GM12878 (cell line): ENCODE results near the gene SELENOT. TPM values are rescaled to one million over a fixed set of nuclear protein-coding genes. Genes with fewer than 3 reads are reported as not detected.

Source experiments
- ATAC-seq: fragments of 200-7000 bp; cut with Tn5 transposase; 3 replicates; pipeline ENCODE4 v1.9.1; 2020; ENCODE audit warnings: mild to moderate bottlenecking, moderate library complexity
- BruUV-seq: library from RNA; stranded (reverse); fragments of 400-500 nt; replicated peaks from 2 replicates; lab custom pipeline; 2021; lab: Mats Ljungman, UMichigan
- CTCF ChIA-PET: fragments of 300-600 bp; sonication (Branson Sonifier 250); formaldehyde crosslinking; extraction: SDS; loops from one replicate; lab custom pipeline; 2021; ENCODE audit warnings: inconsistent platforms; lab: Yijun Ruan, JAX
- POLR2A ChIA-PET: fragments of 350-600 bp; formaldehyde crosslinking; extraction: SDS; loops from one replicate; lab custom pipeline; 2021; ENCODE audit warnings: inconsistent platforms; lab: Charles Lee
- RAD21 ChIA-PET: fragments of 300-600 bp; sonication (Branson Sonifier 250); formaldehyde crosslinking; loops from one replicate; lab custom pipeline; 2023; ENCODE audit warnings: antibody characterized with exemption; ENCODE audit not compliant: unreplicated experiment; lab: Charles Lee
- SMC1A ChIA-PET: fragments of 300-600 bp; sonication (Branson Sonifier 250); formaldehyde crosslinking; loops from one replicate; lab custom pipeline; 2023; ENCODE audit not compliant: unreplicated experiment, uncharacterized antibody; lab: Charles Lee
- DNase-seq: peaks from one replicate; pipeline ENCODE4 v3.0.0-alpha.2; 2011; ENCODE audit warnings: low read depth, low spot score
- FAIRE-seq: peaks from 3 replicates; lab custom pipeline; 2011; peaks lifted over from hg19 to GRCh38; lab: Jason Lieb, UNC
- H2AFZ ChIP-seq: 2 replicates; pipeline ENCODE4 v1.6.0; 2011; ENCODE audit warnings: low read depth, low read length, control low read depth; ENCODE audit not compliant: control insufficient read depth
- H3K27ac ChIP-seq: 2 replicates; pipeline ENCODE4 v1.5.1; 2011; ENCODE audit warnings: control low read depth; ENCODE audit not compliant: control insufficient read depth, insufficient read depth
- H3K27me3 ChIP-seq, 2 experiments: replicated peaks in 1 of 2; 2 replicates each; pipeline versions ENCODE4 v1.6.0 to v1.6.1; 2011; ENCODE audit warnings: low read length in 1 of 2; ENCODE audit not compliant: control insufficient read depth in 2 of 2, insufficient read depth in 2 of 2
- H3K36me3 ChIP-seq, 2 experiments: 2 replicates each; pipeline ENCODE4 v1.5.1; 2011; ENCODE audit warnings: low read length in 1 of 2; ENCODE audit not compliant: control insufficient read depth in 2 of 2, insufficient read depth in 2 of 2
- H3K4me1 ChIP-seq: 2 replicates; pipeline ENCODE4 v1.6.1; 2011; ENCODE audit warnings: mild to moderate bottlenecking, low read length, moderate library complexity, mixed read lengths; ENCODE audit not compliant: control insufficient read depth, insufficient read depth
- H3K4me2 ChIP-seq: 2 replicates; pipeline ENCODE4 v1.6.0; 2011; ENCODE audit warnings: control low read depth; ENCODE audit not compliant: control insufficient read depth, insufficient read depth
- H3K4me3 ChIP-seq: fragments of 200-600 bp; sonication (generic); 2 replicates; pipeline ENCODE4 v1.5.1; 2016
- H3K79me2 ChIP-seq: 2 replicates; pipeline ENCODE4 v1.6.0; 2011; ENCODE audit warnings: low read length; ENCODE audit not compliant: control insufficient read depth, insufficient read depth
- H3K9ac ChIP-seq: 2 replicates; pipeline ENCODE4 v1.8.0; 2011; ENCODE audit warnings: low read length, control low read depth, mixed read lengths; ENCODE audit not compliant: control insufficient read depth, insufficient read depth
- H3K9me3 ChIP-seq: replicated peaks from 3 replicates; pipeline ENCODE4 v1.5.1; 2011; ENCODE audit warnings: mild to moderate bottlenecking, low read length; ENCODE audit not compliant: control insufficient read depth, insufficient read depth
- H4K20me1 ChIP-seq: 2 replicates; pipeline ENCODE4 v1.6.0; 2011; ENCODE audit not compliant: control insufficient read depth, insufficient read depth
- BHLHE40 ChIP-seq, 2 experiments: fragments of 450-650 bp in 1 of 2; IDR thresholded peaks; 2 replicates each; pipeline ENCODE4 v1.6.1; 2011 to 2017; ENCODE audit warnings: low read depth in 2 of 2, borderline replicate concordance in 1 of 2, improper control_type of control experiment in 1 of 2, low read length in 1 of 2, mild to moderate bottlenecking in 1 of 2
- DPF2 ChIP-seq: fragments of 450-650 bp; IDR thresholded peaks from 2 replicates; pipeline ENCODE4 v1.6.1; 2017; ENCODE audit warnings: mild to moderate bottlenecking
- POLR2AphosphoS2 ChIP-seq: IDR thresholded peaks from 2 replicates; pipeline ENCODE4 v1.6.1; 2011; ENCODE audit warnings: low read depth, mild to moderate bottlenecking, low read length, improper control_type of control experiment, moderate library complexity
- RAD21 ChIP-seq: IDR thresholded peaks from 2 replicates; pipeline ENCODE4 v1.6.1; 2011; ENCODE audit warnings: mild to moderate bottlenecking, low read depth, low read length, moderate library complexity; ENCODE audit not compliant: insufficient read depth
- RAD51 ChIP-seq: fragments of 450-650 bp; IDR thresholded peaks from 2 replicates; pipeline ENCODE4 v1.6.1; 2016; ENCODE audit warnings: moderate library complexity, mild to moderate bottlenecking, inconsistent platforms
- YY1 ChIP-seq: IDR thresholded peaks from 2 replicates; pipeline ENCODE4 v1.6.1; 2011; ENCODE audit warnings: low read depth, mild to moderate bottlenecking, low read length
- WGBS: methylation state at CpG from one replicate; pipeline ENCODE4 v1.1.6; 2016; ENCODE audit warnings: low lambda C conversion rate; ENCODE audit not compliant: insufficient replicate concordance, insufficient coverage; ENCODE audit errors: missing lambda C conversion rate; 5-methylcytosine and 5-hydroxymethylcytosine counted together
- in situ Hi-C: fragments of 300-500 bp; cut with MboI; formaldehyde crosslinking; loops from 9 replicates; pipeline ENCODE4 v1.14.3; 2018; ENCODE audit warnings: mixed read lengths
- intact Hi-C: fragments of 100-400 bp; cut with micrococcal nuclease; formaldehyde crosslinking; loops from one replicate; pipeline ENCODE4 v1.14.2; 2022; ENCODE audit not compliant: unreplicated experiment
- polyA plus RNA-seq, 11 experiments: library from polyadenylated mRNA; depleted of rRNA in 4 of 11; unstranded in 6 of 11; stranded (reverse) in 5 of 11; fragments of >200 nt; fragmentation: Nextera tagmentation in 4 of 11; fragmentation: Illumina TruSeq in 1 of 11; extraction: Ambion mirVana in 4 of 11; extraction: Trizol in 1 of 11; gene quantifications; 1 replicate in 1 of 11; 2 replicates in 10 of 11; pipeline versions ENCODE4 v1.2.1 to v1.2.3, GENCODE V29; 2011 to 2016; ENCODE audit warnings: inconsistent platforms in 2 of 11, missing spikeins in 2 of 11, low read depth in 1 of 11
- total RNA-seq, 4 experiments: library from RNA; depleted of rRNA in 3 of 4; stranded (reverse); fragments of >200 nt in 3 of 4; fragmentation: Illumina TruSeq in 1 of 4; extraction: Trizol in 1 of 4; gene quantifications; 2 replicates each; pipeline versions ENCODE4 v1.2.1 to v1.2.3, GENCODE V29; 2013 to 2021

Gene SELENOT
- total and polyA plus RNA-seq, 10 of the 15 experiments (the other 5 are each of a cell fraction or from before 2014, with no cell fraction given), result 89.4 to 768 (median 261) TPM

GRCh38 chr3:150627557-150627956, 24.4 kb downstream of the SELENOT start:
- no peak for TF ChIP-seq RAD51
- no peak for TF ChIP-seq DPF2
- no peak for TF ChIP-seq RAD21
- no peak for TF ChIP-seq YY1
- TF ChIP-seq, all 136 proteins: peak for 0
- 97% methylated on average over 2 of the region's 2 CpGs for WGBS
- no peak for ATAC-seq
- no peaks in the 10 kb centered on the region for H3K27me3 ChIP-seq
- no peaks in the 10 kb centered on the region for H3K9me3 ChIP-seq
- H3K27ac ChIP-seq, result no peak overlapping the region
- no TSS peak for BruUV-seq
- H3K36me3 ChIP-seq, result peaks cover 5 to 21% of the 10 kb centered on the region in 2 experiments
- H3K79me2 ChIP-seq, result peaks cover 4% of the 10 kb centered on the region
- RAD21 ChIA-PET, result no interaction called here
- H2AFZ ChIP-seq, result no peak overlapping the region
- SMC1A ChIA-PET, result no interaction called here
- CTCF ChIA-PET, result interaction anchor here (1.4 kb wide), 1 partner anchor 14 kb away, joined by 3 read pairs; no protein-coding TSS in a partner anchor
- in situ Hi-C loops (no loop called here), intact Hi-C loops (no loop called here)
- H3K4me2 ChIP-seq, result no peak overlapping the region
- H4K20me1 ChIP-seq, result no peaks in the 10 kb centered on the region
- POLR2A ChIA-PET, result no interaction called here
- H3K9ac ChIP-seq, result no peak overlapping the region
- no peaks in the 10 kb centered on the region for H3K4me1 ChIP-seq
- DNase-seq, result no peak
- no peak overlapping the region for H3K4me3 ChIP-seq
- no peak for FAIRE-seq

- in situ Hi-C loops (no loop called here), intact Hi-C loops (no loop called here)
- H3K4me3 ChIP-seq, result no peak overlapping the region
- ATAC-seq (no peak), DNase-seq (no peak), FAIRE-seq (no peak)
- no peaks in the 10 kb centered on the region for H3K79me2 ChIP-seq
- WGBS, result 97% methylated on average over 7 of the region's 7 CpGs
- POLR2A ChIA-PET, result no interaction called here
- H4K20me1 ChIP-seq, result no peaks in the 10 kb centered on the region
- no peak overlapping the region for H3K27ac ChIP-seq
- peaks cover 5% of the 10 kb centered on the region for H3K4me1 ChIP-seq
- no peaks in the 10 kb centered on the region for H3K9me3 ChIP-seq
- SMC1A ChIA-PET, result interaction anchor here (1.2 to 1.3 kb wide), 2 partner anchors 12 to 26 kb away, joined by 3 read pairs; no protein-coding TSS in a partner anchor
- no TSS peak for BruUV-seq
- CTCF ChIA-PET, result interaction anchor here (1.0 kb wide), 1 partner anchor 25 kb away, joined by 3 read pairs; no protein-coding TSS in a partner anchor
- TF ChIP-seq POLR2AphosphoS2, result 0 out of 2 replicates have a peak, but pooled peaks have one; percentile 38
- TF ChIP-seq BHLHE40 (IDR thresholded peaks at IDR 0.05; ENCODE audit: borderline replicate concordance in 1 of 2, low read depth in 2 of 2, low read length in 1 of 2), result no peak
- peaks cover 3 to 14% of the 10 kb centered on the region in 2 experiments for H3K36me3 ChIP-seq
- RAD21 ChIA-PET, result no interaction called here
- H3K9ac ChIP-seq, result no peak overlapping the region
- H3K27me3 ChIP-seq, result no peaks in the 10 kb centered on the region
- H2AFZ ChIP-seq, result no peak overlapping the region
- H3K4me2 ChIP-seq, result no peak overlapping the region
These were observed 28.5 kb downstream of the SELENOT start for GRCh38 chr3:150631515-150632221.
